HK-2 (cell line): ENCODE data around the gene GRK2.
"Not testable (repeated sequence)": the region's sequence is repeated elsewhere in the genome, so short reads cannot be mapped to it uniquely, and the experiment has no call there.

Source experiments
- DNase-seq: peaks from one replicate; pipeline ENCODE4 v3.0.0-alpha.2; 2018; ENCODE audit not compliant: unreplicated experiment

GRK2 gene

DNA sequence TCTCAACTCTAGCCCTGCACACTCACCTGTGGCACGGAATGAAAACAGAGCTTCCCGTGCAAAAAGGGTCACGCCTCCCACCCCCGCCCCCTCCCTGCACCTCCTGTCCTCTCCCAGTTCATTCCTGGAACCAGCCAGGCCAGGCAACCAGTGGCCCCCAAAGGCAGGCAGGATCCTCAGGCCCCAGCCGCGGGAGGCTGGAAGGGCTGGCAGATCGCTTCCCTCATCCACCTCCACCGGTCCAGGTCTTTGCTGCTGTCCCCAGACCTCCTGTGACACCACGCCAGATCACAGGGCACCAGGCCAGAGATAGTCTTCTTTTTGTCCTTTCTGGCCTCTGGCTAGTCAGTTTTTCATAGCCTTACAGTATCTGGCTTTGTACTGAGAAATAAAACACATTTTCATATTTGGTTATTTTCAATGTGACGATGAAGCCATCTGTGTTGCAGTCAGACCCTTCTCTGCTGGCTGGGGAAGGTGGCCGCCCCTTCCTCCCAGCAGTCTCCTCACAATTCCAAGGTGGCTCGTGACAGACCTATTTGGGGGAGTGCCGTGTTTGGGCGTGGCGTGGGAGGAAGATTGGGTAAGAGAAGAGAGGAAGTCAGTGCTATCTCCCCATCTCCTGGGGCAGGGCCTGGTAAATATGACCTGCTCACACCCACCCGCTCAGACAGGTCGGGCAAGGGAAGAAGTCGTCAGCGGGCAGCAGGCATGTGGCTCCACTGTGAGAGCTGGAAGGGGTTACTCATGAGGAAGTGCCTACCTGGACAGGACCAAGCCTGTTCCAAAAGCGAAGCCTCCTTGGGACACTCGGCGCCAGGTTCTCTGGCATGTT, 46.1 kb downstream of the GRK2 start:
- no peak for DNase-seq

GRCh38 chr11:67313125-67313890, 47.0 kb downstream of the GRK2 start:
- DNase-seq = no peak

GRCh38 chr11:67314218-67314617, 47.9 kb downstream of the GRK2 start:
- no peak for DNase-seq

- DNase-seq = no peak
Measured at GRCh38 chr11:67315325-67315909, 49.1 kb downstream of the GRK2 start.

- DNase-seq = no peak
Measured at GRCh38 chr11:67316882-67317204, 50.6 kb downstream of the GRK2 start.

- peak; percentile 95 for DNase-seq
Measured at GRCh38 chr11:67317205-67317887, 51.1 kb downstream of the GRK2 start.

GRCh38 chr11:67317888-67318555, 51.7 kb downstream of the GRK2 start:
- DNase-seq = no peak

GRCh38 chr11:67318876-67319275, 52.6 kb downstream of the GRK2 start:
- DNase-seq = not testable (repeated sequence)

- no peak for DNase-seq
Measured at GRCh38 chr11:67320011-67320410, 53.7 kb downstream of the GRK2 start.

- no peak for DNase-seq
Measured at GRCh38 chr11:67320691-67321090, 54.4 kb downstream of the GRK2 start.

DNA sequence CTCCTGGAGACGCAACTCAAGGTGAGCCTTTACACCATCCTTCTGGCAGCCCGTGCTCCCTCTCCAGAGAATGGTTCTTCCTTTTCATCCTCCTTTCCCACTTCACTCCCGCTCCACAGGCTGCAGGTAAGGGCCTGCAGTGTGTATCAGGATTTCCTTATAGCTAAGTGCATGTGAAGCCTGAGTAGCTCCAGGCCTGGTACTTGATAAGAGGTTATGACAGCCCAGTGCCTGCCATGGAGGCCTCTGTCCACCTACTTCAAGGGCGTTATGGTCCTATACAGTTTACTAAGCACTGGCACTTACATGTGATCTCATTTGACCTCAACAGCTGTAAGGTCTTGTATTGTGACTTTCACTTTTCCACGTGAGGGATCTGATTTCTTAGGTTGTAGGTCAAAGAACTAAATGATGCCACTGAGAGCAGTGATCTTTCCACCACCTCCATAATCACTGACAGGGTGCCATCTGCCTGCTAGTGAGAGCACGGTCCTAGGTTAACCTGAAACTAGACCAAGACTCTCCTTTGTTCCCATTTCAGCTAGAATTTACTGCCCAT, 55.1 kb downstream of the GRK2 start:
- DNase-seq = no peak

DNA sequence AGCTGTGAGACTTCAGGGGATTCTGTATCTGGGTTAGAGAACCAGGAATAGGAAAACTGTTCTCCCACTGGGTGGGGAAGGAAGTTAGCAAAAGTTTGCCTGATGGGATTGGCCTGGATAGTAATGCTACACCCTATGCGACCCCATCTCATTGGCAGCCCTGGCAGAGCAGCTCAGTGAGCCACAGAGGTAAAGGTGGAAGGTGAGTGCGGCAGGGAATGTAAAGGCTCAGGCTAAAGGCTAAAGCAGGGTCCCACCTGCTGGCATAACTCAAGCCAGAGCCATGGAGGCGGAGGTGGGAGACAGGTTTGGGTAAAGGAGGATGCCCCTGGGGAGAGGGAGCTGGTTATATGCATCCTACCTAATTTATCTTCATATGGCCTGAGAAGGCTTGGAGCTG, 55.8 kb downstream of the GRK2 start:
- DNase-seq = no peak

DNA sequence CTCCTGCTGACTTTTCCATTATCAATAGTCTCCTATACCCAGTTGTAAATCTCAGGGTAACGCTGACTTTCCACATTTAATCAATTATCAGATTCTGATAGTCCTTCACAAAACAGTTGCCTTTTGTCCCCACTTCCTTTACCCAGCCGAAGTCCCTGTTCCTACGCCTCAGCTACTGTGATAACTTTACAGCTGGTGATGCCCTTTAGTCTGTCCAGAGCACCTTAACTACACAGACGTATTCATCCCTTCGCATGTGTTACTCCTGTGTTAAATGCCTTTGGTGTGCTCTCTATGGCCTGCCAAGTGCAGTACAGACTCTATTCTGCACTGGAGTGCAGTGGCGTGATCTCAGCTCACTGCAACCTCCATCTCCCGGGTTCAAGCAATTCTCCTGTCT, 57.3 kb downstream of the GRK2 start:
- DNase-seq = no peak

DNA sequence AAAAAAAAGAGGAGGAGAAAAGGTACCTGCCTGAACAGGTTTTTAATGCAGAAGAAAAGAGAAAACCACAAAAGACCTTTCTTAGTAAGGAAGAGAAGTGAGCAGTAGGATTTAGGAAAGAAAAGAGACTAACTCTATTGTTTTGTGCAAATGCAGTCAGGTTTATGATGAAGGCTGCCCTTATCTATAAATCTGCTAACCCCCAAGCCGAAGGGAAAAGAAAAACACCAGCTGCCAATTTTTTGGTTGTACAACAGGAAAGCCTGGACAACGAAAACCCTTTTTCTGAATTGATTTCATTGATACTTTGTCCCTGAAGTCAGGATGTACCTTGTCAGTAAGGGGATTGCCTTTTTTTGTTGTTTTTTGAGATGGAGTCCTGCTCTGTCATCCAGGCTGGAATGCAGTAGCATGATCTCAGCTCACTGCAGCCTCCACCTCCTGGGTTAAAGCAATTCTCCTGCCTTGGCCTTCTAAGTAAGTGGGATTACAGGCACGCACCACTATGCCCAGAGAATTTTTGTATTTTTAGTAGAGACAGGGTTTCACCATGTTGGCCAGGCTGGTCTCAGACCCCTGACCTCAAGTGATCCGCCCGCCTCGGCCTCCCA, 65.9 kb downstream of the GRK2 start:
- DNase-seq = no peak
